ENCODE results near the gene CD8B2.
"Not testable (repeated sequence)": the region's sequence is repeated elsewhere in the genome, so short reads cannot be mapped to it uniquely, and the experiment has no call there.

Gene CD8B2

DNA sequence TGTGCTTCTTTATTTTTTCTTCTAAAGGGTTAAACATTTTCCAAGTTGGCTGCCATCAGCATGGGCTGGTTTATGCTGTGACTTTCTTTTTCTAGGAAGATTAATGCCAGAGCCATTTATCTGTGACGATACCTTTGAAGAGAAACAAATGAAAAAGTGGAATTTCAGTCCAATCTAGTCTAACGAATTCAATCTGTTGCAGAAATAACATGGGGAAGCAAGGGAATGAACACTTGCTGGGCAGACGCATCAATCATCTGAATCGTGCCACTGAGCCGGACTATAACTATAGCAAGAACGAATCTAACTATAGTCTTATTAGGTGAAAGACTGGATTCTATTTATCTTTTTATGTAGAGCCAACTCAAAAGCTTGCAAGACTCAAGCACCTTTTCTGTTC lies 66.2 kb downstream of the CD8B2 start:
- DNase-seq: no peak

DNA sequence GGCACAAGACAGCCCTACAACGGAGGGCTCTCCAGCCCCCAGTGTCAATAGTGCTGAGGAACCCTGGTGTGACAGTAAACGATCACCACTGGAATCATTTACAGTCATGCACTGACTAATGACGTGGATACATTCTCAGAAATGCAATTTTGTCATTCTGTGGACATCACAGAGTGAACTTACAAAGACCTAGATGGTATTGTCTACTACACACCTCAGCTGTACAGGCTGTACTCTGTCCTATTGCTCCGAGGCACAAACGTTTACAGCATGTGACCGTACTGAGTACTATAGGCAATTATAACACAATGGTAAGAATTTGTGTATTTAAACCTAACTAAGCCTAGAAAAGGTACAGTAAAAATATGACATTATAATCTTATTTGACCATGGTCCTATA lies 67.2 kb downstream of the CD8B2 start:
- DNase-seq: no peak

DNA sequence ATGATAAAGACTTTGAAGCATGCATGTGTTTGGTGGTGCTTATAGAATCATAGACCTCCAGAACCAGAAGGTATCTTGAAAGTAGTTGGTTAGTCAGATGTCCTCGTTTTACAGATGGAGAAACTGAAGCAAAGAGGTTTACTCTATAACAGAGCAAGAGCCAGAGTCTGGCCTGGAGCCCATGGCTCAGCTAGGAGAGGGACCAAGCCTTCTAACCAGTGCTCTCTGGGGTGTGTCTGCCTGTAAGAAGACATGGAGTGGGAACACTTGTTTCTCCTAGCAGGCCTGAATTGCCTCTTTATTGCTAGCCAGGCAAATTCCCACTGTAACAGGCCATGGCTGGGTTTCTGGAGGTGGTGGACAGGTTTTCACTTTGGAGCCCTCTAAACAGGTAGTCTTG lies 67.9 kb downstream of the CD8B2 start:
- DNase-seq: no peak

DNA sequence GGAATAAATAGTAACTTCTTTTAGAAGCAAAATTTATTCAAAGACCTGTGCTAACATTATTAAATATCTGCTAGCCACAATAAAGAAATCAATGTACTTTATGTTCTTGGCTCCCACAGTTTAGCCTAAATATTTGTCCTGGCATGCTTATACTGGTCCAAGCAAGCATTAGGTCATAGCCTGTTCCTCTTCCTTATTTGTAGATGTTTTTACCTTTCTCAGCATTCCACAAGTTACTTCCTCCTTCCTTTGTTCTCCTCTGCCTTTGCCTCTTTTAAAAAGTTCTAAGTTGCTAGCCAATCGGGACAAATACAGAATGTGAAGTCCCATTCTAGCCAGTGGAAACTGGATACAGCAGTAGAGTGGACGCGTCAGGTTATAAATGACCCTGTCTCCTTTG lies 72.6 kb downstream of the CD8B2 start:
- not testable (repeated sequence) for DNase-seq

DNA sequence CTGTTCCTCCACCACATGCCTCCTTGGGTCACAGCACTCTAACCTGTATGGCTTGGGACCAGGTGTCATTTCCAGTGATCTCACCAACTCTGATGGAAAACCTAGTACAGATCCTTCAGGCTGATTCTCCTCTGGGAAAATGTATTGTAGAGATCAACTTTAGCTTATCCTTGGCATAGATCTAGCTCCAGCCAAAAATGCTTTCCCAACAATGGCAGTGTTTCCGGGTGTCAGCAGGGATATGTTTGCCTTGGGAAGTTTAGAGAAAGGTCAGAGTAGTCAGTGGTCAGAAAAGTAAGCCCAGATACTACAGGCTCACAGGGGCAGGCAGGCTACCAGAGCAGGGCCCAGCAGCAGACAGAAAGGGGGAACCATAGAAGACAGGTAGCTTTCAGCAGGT lies 73.6 kb downstream of the CD8B2 start:
- no peak for DNase-seq

DNA sequence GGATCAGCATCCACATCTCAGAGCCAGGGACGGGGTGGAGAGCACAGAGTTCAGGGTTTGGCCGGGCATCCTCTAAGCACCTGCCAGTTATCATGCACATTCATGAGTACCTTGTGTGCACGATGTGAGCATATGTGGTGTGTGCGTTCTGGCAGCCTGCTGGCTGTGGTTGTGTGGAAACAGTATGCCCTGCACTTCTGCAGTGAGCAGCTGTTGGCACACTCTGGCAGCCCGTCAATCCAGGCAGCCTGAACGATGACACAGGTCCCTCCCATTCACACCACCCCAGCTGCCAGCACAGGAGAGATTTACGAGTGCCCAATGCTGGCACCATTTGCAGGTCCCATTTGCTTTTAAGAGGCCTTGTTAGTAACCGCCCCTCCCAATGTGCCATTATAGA lies 74.2 kb downstream of the CD8B2 start:
- no peak for DNase-seq

DNA sequence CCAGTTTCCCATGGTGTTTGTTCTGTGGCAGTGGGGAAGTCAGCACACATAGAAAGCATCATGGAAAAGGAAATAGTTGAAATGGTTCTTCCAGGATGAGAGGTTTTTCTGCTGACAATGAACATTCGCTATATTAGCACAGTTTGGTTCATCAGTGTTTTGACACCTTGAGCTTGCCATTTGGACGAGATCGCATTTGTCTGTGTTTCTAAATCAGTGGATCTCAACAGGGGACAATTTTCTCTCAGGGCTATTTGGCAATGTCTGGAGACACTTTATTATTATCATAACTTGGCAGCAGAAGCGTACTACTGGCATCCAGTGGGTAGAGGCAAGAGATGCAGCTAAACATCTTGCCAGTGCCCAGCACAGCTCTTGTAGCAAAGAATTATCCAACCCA lies 74.6 kb downstream of the CD8B2 start:
- no peak for DNase-seq

DNA sequence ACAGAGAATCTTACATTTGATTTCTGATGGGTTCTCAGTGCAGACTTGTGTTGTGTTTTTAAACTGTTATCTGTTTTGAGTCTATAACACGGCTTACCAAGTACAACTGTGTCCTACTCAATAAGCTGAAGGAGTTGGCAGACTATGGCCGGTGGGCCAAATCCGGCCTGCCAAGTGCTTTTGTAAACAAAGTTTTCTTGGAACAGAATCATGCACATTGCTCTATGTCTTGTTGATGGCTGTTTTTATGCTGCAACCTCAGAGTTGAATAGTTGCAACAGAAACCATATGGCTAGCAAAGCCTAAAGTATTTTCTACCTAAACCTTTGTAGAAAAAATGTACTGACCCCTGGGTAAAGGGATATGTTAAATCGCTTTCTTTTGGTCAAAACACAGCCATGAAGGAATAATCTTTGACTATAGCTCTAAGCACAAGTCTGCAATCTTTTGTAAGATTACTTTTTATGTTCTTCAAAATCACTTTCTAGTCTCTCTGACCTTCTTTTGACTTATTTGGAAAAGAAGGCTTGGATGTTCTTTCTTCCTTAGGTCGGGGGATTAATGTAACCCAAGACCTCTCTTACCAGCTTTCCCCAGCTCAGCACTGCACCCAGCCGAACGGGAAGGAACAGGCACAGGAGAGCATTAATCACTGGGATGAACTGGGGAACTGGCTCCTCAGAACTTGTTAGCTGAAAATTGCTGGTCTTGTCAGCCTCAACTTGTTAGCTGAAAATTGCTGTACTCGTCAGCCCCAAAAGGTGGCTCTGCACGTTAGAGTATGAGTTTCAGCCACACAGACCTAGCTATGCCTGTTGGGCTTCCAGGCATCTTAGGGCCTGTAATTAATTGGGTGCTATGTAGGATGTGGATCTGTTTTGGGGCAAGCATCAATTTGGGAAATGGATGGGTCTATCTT lies 75.4 kb downstream of the CD8B2 start:
- DNase-seq: no peak

DNA sequence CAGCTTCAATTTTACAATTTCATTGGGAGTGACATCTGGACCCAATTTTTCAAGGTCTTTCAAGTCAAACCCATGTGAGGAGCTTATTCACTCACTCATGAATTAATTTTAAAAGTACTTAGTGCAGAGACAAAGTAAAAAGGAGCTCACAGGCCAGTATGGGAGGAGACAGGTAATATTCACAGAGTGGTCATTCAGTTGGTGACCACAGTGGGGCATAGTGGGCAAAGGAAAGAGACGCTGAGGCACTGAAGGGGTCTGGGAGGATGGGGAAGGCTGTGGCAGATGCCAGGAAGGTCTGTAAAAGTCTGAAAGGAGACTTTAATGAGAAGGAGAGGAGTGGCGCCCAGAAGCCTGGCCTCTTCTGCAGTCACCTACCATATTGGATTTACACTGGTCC lies 76.0 kb downstream of the CD8B2 start:
- DNase-seq: no peak

DNA sequence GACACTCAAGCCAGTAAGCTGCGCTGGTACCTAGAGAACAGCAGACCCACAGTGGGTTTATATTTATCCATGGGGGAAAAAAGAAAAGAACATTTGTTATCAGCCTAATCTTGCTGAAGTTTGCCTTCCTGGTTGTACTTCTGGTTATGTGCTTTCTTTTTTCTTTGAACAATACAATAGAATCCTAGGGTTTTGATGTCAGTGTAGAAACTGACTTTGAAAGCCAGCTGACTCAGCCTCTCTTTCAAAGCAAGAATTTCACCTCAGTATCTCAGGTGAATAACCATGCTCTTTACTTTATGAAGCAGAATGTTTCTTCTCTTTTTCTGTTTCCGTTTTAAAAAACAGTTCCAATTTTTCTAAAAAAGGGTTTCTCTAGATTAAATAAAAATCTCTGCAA lies 78.4 kb downstream of the CD8B2 start:
- DNase-seq: no peak

DNA sequence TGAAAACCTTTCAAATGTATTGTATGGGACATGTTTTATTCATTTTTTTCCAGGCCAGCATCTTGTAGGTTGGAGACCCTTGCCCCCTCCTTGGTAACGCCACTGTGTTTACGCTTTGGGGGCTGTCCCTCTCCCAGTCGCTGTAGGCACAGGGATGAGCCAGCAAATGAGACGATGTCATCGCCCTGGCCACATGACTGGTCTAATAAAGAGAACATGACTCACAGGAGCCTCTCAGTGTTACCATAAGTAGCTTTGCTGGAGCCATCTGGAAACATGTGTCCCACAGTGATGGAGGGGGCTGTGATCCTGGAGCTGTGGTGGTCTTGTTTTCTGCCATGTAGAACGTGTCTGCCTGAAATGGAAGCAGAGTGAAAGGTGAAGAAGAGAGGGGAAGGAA lies 78.9 kb downstream of the CD8B2 start:
- peak; percentile 17 for DNase-seq

DNA sequence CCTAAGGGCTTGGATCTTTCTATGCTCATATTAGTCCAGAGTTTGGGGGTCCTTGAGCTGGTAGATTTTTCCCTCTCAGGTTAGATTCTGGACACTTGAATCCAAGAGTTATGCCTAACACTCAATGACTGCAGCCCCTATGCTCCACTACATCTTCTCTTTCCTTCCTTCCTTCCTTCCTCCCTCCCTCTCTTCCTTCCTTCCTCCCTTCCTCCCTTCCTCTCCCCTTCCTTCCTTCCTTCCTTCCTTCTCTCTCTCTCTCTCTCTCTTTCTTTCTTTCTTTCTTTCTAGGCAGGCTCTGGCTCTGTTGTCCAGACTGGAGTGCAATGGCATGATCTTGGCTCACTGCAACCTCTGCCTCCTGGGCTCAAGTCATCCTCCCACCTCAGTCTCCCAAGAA lies 79.3 kb downstream of the CD8B2 start:
- not testable (repeated sequence) for DNase-seq

DNA sequence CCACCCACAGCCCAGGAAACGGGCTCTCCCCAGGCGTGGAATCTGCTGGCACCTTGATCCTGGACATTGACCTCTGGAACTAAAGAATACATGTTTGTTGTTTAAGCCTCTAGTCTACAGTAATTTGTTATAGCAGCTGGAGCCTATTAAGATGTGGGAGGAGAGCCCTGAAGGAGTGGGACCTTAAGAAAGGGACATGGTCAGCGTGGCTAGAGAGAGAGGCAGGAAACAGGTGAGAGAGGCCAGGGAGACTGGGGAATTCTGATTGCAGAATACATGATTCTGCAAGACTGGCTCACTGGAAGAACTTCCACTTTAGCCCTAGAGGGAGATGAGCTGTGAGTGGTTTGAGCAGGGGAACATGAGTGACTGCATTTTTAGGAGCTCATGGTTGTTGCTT lies 83.2 kb downstream of the CD8B2 start:
- DNase-seq: no peak

All from fibroblast of skin of right quadriceps (primary cell).